OCI-LY1 (cell line): Measurements from ENCODE around the gene RNU6-9.
"Not testable (repeated sequence)": the region's sequence is repeated elsewhere in the genome, so short reads cannot be mapped to it uniquely, and the experiment has no call there.

ENCODE experiments used
- H2AFZ ChIP-seq: fragments of 200-600 bp; sonication (generic), shearing (Covaris generic); 2 replicates; pipeline ENCODE4 v1.6.0; 2014; ENCODE audit warnings: antibody characterized with exemption, mild to moderate bottlenecking, low read length
- H3F3A ChIP-seq: fragments of 200-600 bp; sonication (generic), shearing (Covaris generic); 2 replicates; pipeline ENCODE4 v1.6.0; 2014; ENCODE audit warnings: mild to moderate bottlenecking, antibody characterized with exemption, low read length, moderate library complexity; ENCODE audit not compliant: insufficient read depth
- H3K27ac ChIP-seq: fragments of 200-600 bp; sonication (generic); 2 replicates; pipeline ENCODE4 v1.5.1; 2014; ENCODE audit warnings: low read length, mixed run types, mild to moderate bottlenecking, low read depth; ENCODE audit not compliant: poor library complexity, severe bottlenecking
- H3K27me3 ChIP-seq: fragments of 200-600 bp; sonication (generic); 2 replicates; pipeline ENCODE4 v1.6.0; 2014; ENCODE audit warnings: antibody characterized with exemption, mild to moderate bottlenecking, low read length, moderate library complexity; ENCODE audit not compliant: insufficient read depth
- H3K36me3 ChIP-seq: fragments of 200-600 bp; sonication (generic); 2 replicates; pipeline ENCODE4 v1.6.1; 2014; ENCODE audit warnings: mild to moderate bottlenecking, antibody characterized with exemption, low read length, moderate library complexity, mixed read lengths; ENCODE audit not compliant: insufficient read depth
- H3K4me1 ChIP-seq: fragments of 200-600 bp; sonication (generic); 2 replicates; pipeline ENCODE4 v1.5.1; 2014; ENCODE audit warnings: mild to moderate bottlenecking, low read length, moderate library complexity; ENCODE audit not compliant: insufficient read depth, severe bottlenecking
- H3K4me2 ChIP-seq: fragments of 200-600 bp; sonication (generic), shearing (Covaris generic); 2 replicates; pipeline ENCODE4 v1.6.1; 2014; ENCODE audit warnings: low read length
- H3K4me3 ChIP-seq: fragments of 200-600 bp; sonication (generic); 2 replicates; pipeline ENCODE4 v1.5.1; 2014; ENCODE audit warnings: low read length, low read depth, mild to moderate bottlenecking, mixed read lengths; ENCODE audit not compliant: poor library complexity, severe bottlenecking
- H3K79me2 ChIP-seq: fragments of 200-600 bp; shearing (Covaris generic); 2 replicates; pipeline ENCODE4 v1.6.1; 2016; ENCODE audit warnings: mixed run types, low read length, mixed read lengths; ENCODE audit not compliant: insufficient read depth
- H3K9ac ChIP-seq: fragments of 200-600 bp; sonication (generic), shearing (Covaris generic); 2 replicates; pipeline ENCODE4 v1.6.1; 2014; ENCODE audit warnings: mild to moderate bottlenecking, low read length, mixed read lengths
- H3K9me2 ChIP-seq: fragments of 200-600 bp; sonication (generic), shearing (Covaris generic); 2 replicates; pipeline ENCODE4 v1.6.1; 2014; ENCODE audit warnings: low read depth, mild to moderate bottlenecking, low read length, mixed read lengths
- H3K9me3 ChIP-seq: fragments of 200-600 bp; shearing (Covaris generic); 2 replicates; pipeline ENCODE4 v1.6.1; 2014; ENCODE audit warnings: low read length, mixed read lengths
- H4K20me1 ChIP-seq: fragments of 200-600 bp; sonication (generic), shearing (Covaris generic); 2 replicates; pipeline ENCODE4 v1.6.0; 2016; ENCODE audit warnings: mild to moderate bottlenecking, low read length; ENCODE audit not compliant: insufficient read depth
- CTCF ChIP-seq: fragments of 200-600 bp; sonication (generic), shearing (Covaris generic); IDR thresholded peaks from 2 replicates; pipeline ENCODE4 v1.5.1; 2017; ENCODE audit warnings: mild to moderate bottlenecking, antibody characterized with exemption, low read length, moderate library complexity, mixed read lengths
- EZH2 ChIP-seq: fragments of 200-600 bp; sonication (generic), shearing (Covaris generic); IDR thresholded peaks from 2 replicates; pipeline ENCODE4 v1.8.0; 2017; ENCODE audit warnings: borderline replicate concordance, mixed run types, mild to moderate bottlenecking, antibody characterized with exemption, low read length, moderate library complexity, mixed read lengths

Gene RNU6-9

GRCh38 chr19:853014-853585 lies 40.2 kb upstream of the RNU6-9 start:
- no peak overlapping the region for H3K9ac ChIP-seq
- H3K27ac ChIP-seq = no peak overlapping the region
- no peaks in the 10 kb centered on the region for H4K20me1 ChIP-seq
- H2AFZ ChIP-seq = no peak overlapping the region
- H3K4me3 ChIP-seq = no peak overlapping the region
- H3F3A ChIP-seq = no peaks in the 10 kb centered on the region
- H3K27me3 ChIP-seq = no peaks in the 10 kb centered on the region; the same call in 1 of the 2 replicates
- no peaks in the 10 kb centered on the region for H3K9me2 ChIP-seq
- H3K36me3 ChIP-seq = no peaks in the 10 kb centered on the region
- H3K4me2 ChIP-seq = no peak overlapping the region
- H3K4me1 ChIP-seq = no peaks in the 10 kb centered on the region
- no peaks in the 10 kb centered on the region for H3K79me2 ChIP-seq
- TF ChIP-seq CTCF (no peak), EZH2 (no peak)
- H3K9me3 ChIP-seq = no peaks in the 10 kb centered on the region

DNA sequence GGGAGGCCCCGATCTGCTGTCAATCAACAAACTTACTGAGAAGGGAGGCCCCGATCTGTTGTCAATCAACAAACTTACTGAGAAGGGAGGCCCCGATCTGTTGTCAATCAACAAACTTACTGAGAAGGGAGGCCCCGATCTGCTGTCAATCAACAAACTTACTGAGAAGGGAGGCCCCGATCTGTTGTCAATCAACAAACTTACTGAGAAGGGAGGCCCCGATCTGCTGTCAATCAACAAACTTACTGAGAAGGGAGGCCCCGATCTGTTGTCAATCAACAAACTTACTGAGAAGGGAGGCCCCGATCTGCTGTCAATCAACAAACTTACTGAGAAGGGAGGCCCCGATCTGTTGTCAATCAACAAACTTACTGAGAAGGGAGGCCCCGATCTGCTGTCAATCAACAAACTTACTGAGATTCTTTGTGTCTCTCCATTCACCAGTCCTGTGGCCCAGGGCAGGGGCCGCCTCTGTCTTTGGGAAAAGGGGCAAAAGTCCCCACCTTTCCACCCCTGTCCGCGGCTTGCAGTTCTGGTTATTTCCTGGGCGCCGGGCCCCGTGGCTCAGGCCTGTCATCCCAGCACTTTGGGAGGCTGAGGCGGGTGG lies 39.6 kb upstream of the RNU6-9 start:
- H3K27ac ChIP-seq, H2AFZ ChIP-seq, H3K4me3 ChIP-seq, H4K20me1 ChIP-seq, H3K9me2 ChIP-seq, H3K27me3 ChIP-seq, H3K9ac ChIP-seq, H3K36me3 ChIP-seq, H3K9me3 ChIP-seq, H3K4me2 ChIP-seq, H3K4me1 ChIP-seq, H3F3A ChIP-seq, H3K79me2 ChIP-seq: not testable (repeated sequence)

DNA sequence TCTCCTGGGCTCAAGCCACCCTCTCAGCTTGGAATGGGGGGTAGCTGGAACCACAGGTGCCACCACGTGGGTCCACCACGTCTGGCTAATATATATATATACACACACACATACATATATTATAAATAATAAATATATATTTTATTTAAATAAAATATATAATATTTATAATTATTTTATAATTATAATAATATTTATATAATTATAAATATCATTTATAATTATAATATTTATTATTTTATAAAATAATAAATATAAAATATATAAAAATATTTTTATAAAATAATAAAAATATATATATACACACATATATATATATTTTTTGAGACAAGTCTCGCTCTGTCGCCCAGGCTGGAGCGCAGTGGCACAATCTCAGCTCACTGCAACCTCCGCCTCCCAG lies 38.7 kb upstream of the RNU6-9 start:
- Histone ChIP-seq H3K9me2 (no peaks in the 10 kb centered on the region), H3K9me3 (no peaks in the 10 kb centered on the region), H4K20me1 (no peaks in the 10 kb centered on the region), H3K4me3 (no peak overlapping the region), H3K27ac (no peak overlapping the region), H3K79me2 (no peaks in the 10 kb centered on the region), H3K27me3 (no peaks in the 10 kb centered on the region; the same call in 1 of the 2 replicates), H2AFZ (no peak overlapping the region), H3F3A (no peaks in the 10 kb centered on the region), H3K9ac (no peak overlapping the region), H3K4me2 (no peak overlapping the region), H3K36me3 (no peaks in the 10 kb centered on the region), H3K4me1 (no peaks in the 10 kb centered on the region)
- TF ChIP-seq CTCF = no peak

- Histone ChIP-seq H3K9ac (no peak overlapping the region), H3K36me3 (no peaks in the 10 kb centered on the region), H4K20me1 (no peaks in the 10 kb centered on the region), H3K4me1 (no peaks in the 10 kb centered on the region), H3K27me3 (no peaks in the 10 kb centered on the region; the same call in 1 of the 2 replicates), H3K4me3 (no peak overlapping the region), H2AFZ (no peak overlapping the region), H3K9me2 (no peaks in the 10 kb centered on the region), H3K9me3 (no peaks in the 10 kb centered on the region), H3K4me2 (no peak overlapping the region), H3F3A (no peaks in the 10 kb centered on the region), H3K27ac (no peak overlapping the region), H3K79me2 (no peaks in the 10 kb centered on the region)
- TF ChIP-seq EZH2 (no peak), CTCF (no peak)
These were observed 38.1 kb upstream of the RNU6-9 start for GRCh38 chr19:855142-855541.
